ENCODE measurements around the gene MRM1.

GRCh38 chr17:36655726-36656125 lies 54.3 kb downstream of the MRM1 start:
- no peak for TF ChIP-seq ZBTB8A (IDR thresholded peaks at IDR 0.05; ENCODE audit: partially characterized antibody)
- TF ChIP-seq GTF2F1 (IDR thresholded peaks at IDR 0.05; ENCODE audit: low read depth, low read length), result no peak
- TF ChIP-seq MAFF (IDR thresholded peaks at IDR 0.05; ENCODE audit: low read length), result no peak
- TF ChIP-seq CCNT2 (IDR thresholded peaks at IDR 0.05; ENCODE audit: borderline replicate concordance, extremely low read depth, insufficient read length, low read depth, low read length), result no peak
- no peak for TF ChIP-seq MAX (CRISPR knock-in tag; IDR thresholded peaks at IDR 0.05)
- no peak for TF ChIP-seq ZNF696 (CRISPR knock-in tag; conservative IDR thresholded peaks at IDR 0.05)
- TF ChIP-seq ZNF507 (tag; conservative IDR thresholded peaks at IDR 0.05), result no peak
- TF ChIP-seq POLR2G (IDR thresholded peaks at IDR 0.05; ENCODE audit: low read depth, low read length), result no peak
- no peak for TF ChIP-seq ADNP (tag; IDR thresholded peaks at IDR 0.05)
- no peak for TF ChIP-seq KDM1A (IDR thresholded peaks at IDR 0.05)
- TF ChIP-seq FIP1L1 (IDR thresholded peaks at IDR 0.05; ENCODE audit: low read depth, low read length, poor library complexity, severe bottlenecking), result no peak
